GM18868 (cell line): ENCODE results near the gene FSHB.
"Not testable (repeated sequence)": the region's sequence is repeated elsewhere in the genome, so short reads cannot be mapped to it uniquely, and the experiment has no call there.

Experiments
- ATAC-seq: cut with Tn5 transposase; IDR thresholded peaks from one replicate; pipeline ENCODE4 v1.9.1; 2021; ENCODE audit warnings: mild to moderate bottlenecking, moderate library complexity; ENCODE audit not compliant: unreplicated experiment

Gene FSHB

DNA sequence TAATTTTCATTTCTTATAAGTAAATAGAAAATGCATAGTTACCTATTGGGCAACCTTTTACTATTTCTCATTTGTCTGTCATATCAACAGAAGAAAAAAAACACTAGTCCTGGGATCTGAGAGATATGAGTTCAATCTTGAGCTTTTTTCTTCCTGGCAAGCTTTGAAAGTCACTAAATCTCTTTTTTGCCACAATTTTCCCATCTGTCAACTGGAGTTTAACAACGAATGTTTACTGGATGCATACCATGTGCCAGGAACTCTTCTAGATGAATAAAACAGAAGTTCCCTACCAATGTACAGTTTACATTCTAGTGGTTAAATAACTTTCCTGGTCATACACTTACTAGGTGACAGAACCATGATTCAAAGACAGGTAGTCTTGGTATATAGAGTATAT is 31.0 kb downstream of the FSHB start:
- ATAC-seq: no peak

DNA sequence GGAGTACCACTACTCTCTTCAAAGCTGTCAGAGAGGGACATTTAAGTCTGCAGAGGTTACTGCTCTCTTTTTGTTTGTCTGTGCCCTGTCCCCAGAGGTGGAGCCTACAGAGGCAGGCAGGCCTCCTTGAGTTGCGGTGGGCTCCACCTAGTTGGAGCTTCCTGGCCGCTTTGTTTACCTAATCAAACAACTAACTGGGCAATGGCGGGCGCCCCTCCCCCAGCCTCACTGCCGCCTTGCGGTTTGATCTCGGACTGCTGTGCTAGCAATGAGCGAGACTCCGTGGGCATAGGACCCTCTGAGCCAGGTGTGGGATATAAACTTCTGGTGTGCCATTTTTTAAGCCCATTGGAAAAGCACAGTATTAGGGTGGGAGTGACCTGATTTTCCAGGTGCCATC is 37.8 kb downstream of the FSHB start:
- not testable (repeated sequence) for ATAC-seq

DNA sequence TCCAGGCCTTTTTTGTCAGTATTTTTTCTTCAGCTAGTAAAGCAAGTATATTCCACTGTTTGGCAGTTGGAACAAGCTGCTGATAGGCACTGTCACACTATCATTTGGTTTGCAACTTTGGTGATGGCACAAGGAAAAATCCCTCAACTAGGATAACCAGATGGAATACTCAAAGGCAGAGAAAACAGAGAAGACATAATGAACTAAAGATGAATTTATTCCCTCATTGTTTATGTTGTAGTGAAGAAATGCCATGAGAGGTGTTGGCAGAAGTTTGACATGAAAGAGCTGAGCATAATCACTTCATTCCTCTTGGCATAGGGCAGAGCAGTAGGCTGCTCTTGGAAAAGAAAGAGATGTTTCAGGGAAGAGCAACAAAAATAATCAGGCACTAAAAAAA is 39.9 kb downstream of the FSHB start:
- ATAC-seq: no peak

GRCh38 chr11:30277176-30277575 is 46.4 kb downstream of the FSHB start:
- ATAC-seq: no peak

DNA sequence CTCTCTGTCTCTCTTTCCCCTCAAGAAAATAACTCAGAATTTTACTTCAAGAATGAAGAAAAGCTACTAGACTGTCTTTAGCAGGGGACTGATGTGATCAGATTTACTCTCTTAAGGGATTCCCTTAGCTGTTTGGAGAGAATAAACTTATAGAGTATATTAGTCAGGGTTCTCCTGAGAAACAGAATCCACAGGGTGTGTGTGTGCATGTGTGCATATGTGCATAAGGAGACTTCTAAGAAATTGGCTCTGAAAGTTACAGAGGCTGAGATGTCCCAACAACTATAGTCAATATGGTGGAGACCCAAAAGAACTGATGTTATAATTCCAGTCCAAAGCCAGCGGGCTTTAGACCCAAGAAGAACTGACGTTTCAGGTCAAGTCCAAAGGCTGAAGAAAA is 49.0 kb downstream of the FSHB start:
- no peak for ATAC-seq

DNA sequence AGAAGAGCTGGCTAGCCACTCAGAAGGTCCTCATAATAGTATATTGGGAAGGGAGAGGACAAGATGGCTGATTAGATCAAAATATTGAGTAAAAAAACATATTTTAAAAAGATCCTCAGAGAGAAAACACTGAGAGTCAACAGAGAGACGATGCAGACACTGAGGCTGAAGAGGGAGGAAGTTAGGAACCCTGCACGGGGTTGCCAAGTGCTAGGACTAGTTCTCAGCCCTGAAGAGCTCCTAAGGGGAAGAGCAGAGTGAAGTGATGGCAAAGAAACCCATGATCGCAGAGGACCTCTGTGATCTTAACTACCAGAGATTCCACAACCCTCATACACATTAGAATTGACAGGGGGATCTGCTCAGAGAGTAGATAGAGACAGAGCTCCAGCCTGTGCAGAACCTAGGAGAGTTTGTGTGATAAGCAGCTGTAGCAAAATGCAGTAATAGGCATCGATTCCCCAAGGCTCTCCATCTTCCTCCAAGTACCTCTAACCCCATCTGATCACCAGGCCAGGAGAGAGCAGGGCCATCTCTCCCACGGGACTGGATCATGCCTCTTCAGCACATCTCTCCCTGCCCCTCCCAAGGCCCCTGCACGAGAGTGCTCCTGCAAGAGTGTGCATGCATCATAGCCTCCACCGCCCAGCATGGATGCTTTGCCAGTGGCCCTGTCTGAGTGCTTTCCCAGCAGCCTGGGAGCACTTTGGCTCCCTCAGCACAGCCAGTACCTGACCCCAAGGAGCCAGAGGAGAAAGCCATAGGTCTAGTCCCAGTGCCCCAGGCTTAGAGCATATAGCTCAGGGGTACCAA is 50.9 kb downstream of the FSHB start:
- ATAC-seq: peak; percentile 28

- ATAC-seq: peak; percentile 57
Measured at GRCh38 chr11:30282289-30282631, 51.4 kb downstream of the FSHB start.
